Endothelial cell of umbilical vein (primary cell): ENCODE results near the gene ZNF346. TPM values are rescaled to one million over a fixed set of nuclear protein-coding genes. Genes with fewer than 3 reads are reported as not detected.

ENCODE experiments used
- BruUV-seq: library from RNA; stranded (reverse); fragments of 400-500 nt; replicated peaks from 2 replicates; lab custom pipeline; 2021; lab: Mats Ljungman, UMichigan
- CTCF ChIA-PET: fragments of 300-600, 350-600 bp; sonication (Branson Sonifier 250); formaldehyde crosslinking; loops from one replicate; lab custom pipeline; 2021; ENCODE audit warnings: antibody characterized with exemption, inconsistent platforms; lab: Charles Lee
- POLR2A ChIA-PET: fragments of 300-600, 350-600 bp; sonication (Branson Sonifier 250); formaldehyde crosslinking; loops from one replicate; lab custom pipeline; 2021; ENCODE audit warnings: antibody characterized with exemption, inconsistent platforms; lab: Charles Lee
- DNase-seq: peaks from one replicate; pipeline ENCODE4 v3.0.0-alpha.2; 2011; ENCODE audit warnings: low read depth, low spot score
- FAIRE-seq: peaks from 2 replicates; lab custom pipeline; 2011; peaks lifted over from hg19 to GRCh38; lab: Jason Lieb, UNC
- H2AFZ ChIP-seq: 2 replicates; pipeline ENCODE4 v1.6.0; 2012; ENCODE audit warnings: low read depth, low read length, control low read depth, inconsistent platforms
- H3K27ac ChIP-seq: 2 replicates; pipeline ENCODE4 v1.5.1; 2011; ENCODE audit warnings: low read depth, mild to moderate bottlenecking, control low read depth, low read length, moderate library complexity; ENCODE audit not compliant: insufficient read depth
- H3K27me3 ChIP-seq, 2 experiments: 2 replicates each; pipeline versions ENCODE4 v1.6.0 to v1.6.1; 2011; ENCODE audit warnings: low read length in 2 of 2, mixed read lengths in 1 of 2; ENCODE audit not compliant: control insufficient read depth in 2 of 2, insufficient read depth in 2 of 2
- H3K36me3 ChIP-seq, 2 experiments: 2 replicates in 1 of 2; 3 replicates in 1 of 2; pipeline ENCODE4 v1.5.1; 2011; ENCODE audit warnings: low read length in 2 of 2, mild to moderate bottlenecking in 1 of 2, moderate library complexity in 1 of 2; ENCODE audit not compliant: control insufficient read depth in 2 of 2, insufficient read depth in 2 of 2; ENCODE audit errors: extremely low read depth in 1 of 2
- H3K4me1 ChIP-seq: 3 replicates; pipeline ENCODE4 v1.5.1; 2011; ENCODE audit warnings: mild to moderate bottlenecking, low read length; ENCODE audit not compliant: control insufficient read depth, insufficient read depth; ENCODE audit errors: extremely low read depth
- H3K4me2 ChIP-seq: 2 replicates; pipeline ENCODE4 v1.6.1; 2011; ENCODE audit warnings: low read length, control low read depth, mixed read lengths; ENCODE audit not compliant: insufficient read depth
- H3K4me3 ChIP-seq, 3 experiments: fragments of 200-600 bp in 1 of 3; sonication (generic), shearing (Covaris generic) in 1 of 3; replicated peaks in 1 of 3; 2 replicates each; pipeline ENCODE4 v1.5.1; 2011 to 2016; ENCODE audit warnings: control low read depth in 3 of 3, low read length in 3 of 3, mild to moderate bottlenecking in 2 of 3, inconsistent platforms in 1 of 3, low read depth in 1 of 3, moderate library complexity in 1 of 3; ENCODE audit not compliant: insufficient read depth in 1 of 3
- H3K79me2 ChIP-seq: 2 replicates; pipeline ENCODE4 v1.6.0; 2012; ENCODE audit warnings: low read length, inconsistent platforms; ENCODE audit not compliant: control insufficient read depth, insufficient read depth
- H3K9ac ChIP-seq: replicated peaks from 2 replicates; pipeline ENCODE3; 2011; ENCODE audit warnings: low read length, control low read depth; ENCODE audit not compliant: insufficient read depth; ENCODE audit errors: extremely low read depth
- H3K9me1 ChIP-seq: replicated peaks from 3 replicates; pipeline ENCODE4 v1.6.0; 2011; ENCODE audit warnings: mild to moderate bottlenecking, low read length; ENCODE audit not compliant: control insufficient read depth, insufficient read depth; ENCODE audit errors: extremely low read depth
- H3K9me3 ChIP-seq: replicated peaks from 2 replicates; pipeline ENCODE4 v1.5.1; 2012; ENCODE audit warnings: low read length, inconsistent platforms; ENCODE audit not compliant: control insufficient read depth, insufficient read depth
- H4K20me1 ChIP-seq: replicated peaks from 2 replicates; pipeline ENCODE3; 2011; ENCODE audit warnings: mild to moderate bottlenecking, low read length; ENCODE audit not compliant: control insufficient read depth, insufficient read depth; ENCODE audit errors: extremely low read depth
- CTCF ChIP-seq, 2 donors: IDR thresholded peaks; 1 replicate in 1 of 2; 2 replicates in 1 of 2; pipeline ENCODE4 v1.5.1; 2011; ENCODE audit warnings: low read length in 2 of 2, mild to moderate bottlenecking in 2 of 2, moderate library complexity in 2 of 2, control low read depth in 1 of 2, inconsistent platforms in 1 of 2, low read depth in 1 of 2; ENCODE audit not compliant: insufficient read depth in 1 of 2; ENCODE audit errors: extremely low read depth in 1 of 2
- FOS ChIP-seq: IDR thresholded peaks from 2 replicates; pipeline ENCODE4 v1.6.1; 2011; ENCODE audit warnings: mild to moderate bottlenecking, low read length, moderate library complexity, borderline replicate concordance; ENCODE audit not compliant: insufficient read depth
- GATA2 ChIP-seq: IDR thresholded peaks from 2 replicates; pipeline ENCODE4 v1.7.0; 2011; ENCODE audit warnings: low read depth, mild to moderate bottlenecking, moderate library complexity, mixed read lengths, low read length; ENCODE audit not compliant: insufficient read length, insufficient read depth
- JUN ChIP-seq: IDR thresholded peaks from 2 replicates; pipeline ENCODE4 v1.6.1; 2011; ENCODE audit warnings: borderline replicate concordance, low read depth; ENCODE audit not compliant: insufficient read length, insufficient read depth
- MAX ChIP-seq: IDR thresholded peaks from 2 replicates; pipeline ENCODE4 v1.6.1; 2011; ENCODE audit not compliant: insufficient read depth, insufficient read length
- MYC ChIP-seq: IDR thresholded peaks from one replicate; pipeline ENCODE4 v1.6.1; 2011; ENCODE audit warnings: mild to moderate bottlenecking, low read depth, low read length
- POLR2A ChIP-seq: IDR thresholded peaks from 2 replicates; pipeline ENCODE4 v1.6.1; 2012; ENCODE audit warnings: low read depth, mild to moderate bottlenecking, control low read depth, low read length
- dilution Hi-C: fragments of 300-500 bp; cut with MboI; formaldehyde crosslinking; loops from one replicate; pipeline ENCODE4 v1.15.0; 2019; ENCODE audit warnings: low sequenced_read_pairs; ENCODE audit not compliant: extremely low pct_ligation_motif_present
- intact Hi-C: fragments of 100-400 bp; cut with micrococcal nuclease; formaldehyde crosslinking; loops from one replicate; pipeline ENCODE4 v1.10.0; 2022
- polyA plus RNA-seq, 4 experiments: library from polyadenylated mRNA; depleted of rRNA in 3 of 4; stranded (reverse) in 3 of 4; unstranded in 1 of 4; fragments of >200 nt; gene quantifications; 2 replicates each; pipeline versions ENCODE4 v1.2.1 to v1.2.3, GENCODE V29; 2011 to 2012; ENCODE audit warnings: missing spikeins in 1 of 4
- total RNA-seq: library from RNA; stranded (reverse); gene quantifications from 2 replicates; pipeline ENCODE4 v1.2.3, GENCODE V29; 2021

Gene ZNF346
- total and polyA plus RNA-seq, 2 donors (not counting 3 experiments of a cell fraction or from before 2014, with no cell fraction given): 25.3 to 35.2 TPM

GRCh38 chr5:177070536-177071191 lies 48.2 kb downstream of the ZNF346 start:
- Histone ChIP-seq H3K79me2 (no peaks in the 10 kb centered on the region), H4K20me1 (no peaks in the 10 kb centered on the region), H2AFZ (no peak overlapping the region), H3K9me1 (no peaks in the 10 kb centered on the region), H3K27ac (no peak overlapping the region), H3K9me3 (no peaks in the 10 kb centered on the region), H3K36me3 (no peaks in the 10 kb centered on the region), H3K27me3 (no peaks in the 10 kb centered on the region), H3K4me1 (no peaks in the 10 kb centered on the region), H3K4me2 (no peak overlapping the region), H3K9ac (no peak overlapping the region), H3K4me3 (no peak overlapping the region)
- dilution Hi-C loops (no loop called here), intact Hi-C loops (no loop called here)
- ChIA-PET CTCF (interaction anchor here (0.8 to 8.6 kb wide), 16 partner anchors 7 to 410 kb away, joined by 3 to 274 read pairs (median 7); partner anchors contain the start of genes FGFR4 and PFN3), POLR2A (interaction anchor here (1.2 kb wide), 1 partner anchor 64 kb away, joined by 4 read pairs; the partner anchor contains the start of gene UIMC1)
- BruUV-seq: no TSS peak
- FAIRE-seq (no peak), DNase-seq (no peak)
- TF ChIP-seq MAX: no peak
- no peak for TF ChIP-seq JUN
- no peak for TF ChIP-seq CTCF (IDR thresholded peaks at IDR 0.05; ENCODE audit: extremely low read depth in 1 of 2, insufficient read depth in 1 of 2, low read depth in 1 of 2, low read length in 2 of 2)
- no peak for TF ChIP-seq GATA2
- no peak for TF ChIP-seq MYC
- TF ChIP-seq FOS: no peak
- TF ChIP-seq POLR2A: no peak
